IMR-90 (cell line): ENCODE data around the gene NANOGP8. TPM values are rescaled to one million over a fixed set of nuclear protein-coding genes. Genes with fewer than 3 reads are reported as not detected.

Source experiments
- ATAC-seq: fragments of 200-7000 bp; cut with Tn5 transposase; 2 replicates; pipeline ENCODE4 v1.9.1; 2020; ENCODE audit warnings: low read depth, mild to moderate bottlenecking, moderate library complexity
- BruUV-seq: library from RNA; stranded (reverse); fragments of 400-500 nt; replicated peaks from 2 replicates; lab custom pipeline; 2021; lab: Mats Ljungman, UMichigan
- CTCF ChIA-PET: fragments of 300-600 bp; formaldehyde crosslinking; extraction: SDS; loops from one replicate; lab custom pipeline; 2021; ENCODE audit warnings: antibody characterized with exemption; lab: Yijun Ruan, JAX
- POLR2A ChIA-PET: fragments of 300-600 bp; sonication (Branson Sonifier 250); formaldehyde crosslinking; loops from one replicate; lab custom pipeline; 2022; ENCODE audit warnings: antibody characterized with exemption; ENCODE audit not compliant: unreplicated experiment; lab: Charles Lee
- DNase-seq: peaks from one replicate; pipeline ENCODE4 v3.0.0; 2013
- H2AFZ ChIP-seq: replicated peaks from 2 replicates; pipeline ENCODE3; 2013; ENCODE audit warnings: low read length, mild to moderate bottlenecking; ENCODE audit not compliant: poor library complexity
- H2AK5ac ChIP-seq: 2 replicates; pipeline ENCODE4 v1.6.1; 2013; ENCODE audit warnings: low read depth, low read length, inconsistent platforms
- H2AK9ac ChIP-seq: replicated peaks from 2 replicates; pipeline ENCODE3; 2013; ENCODE audit warnings: mild to moderate bottlenecking, low read depth, low read length, moderate library complexity; ENCODE audit not compliant: poor library complexity
- H2BK120ac ChIP-seq: 2 replicates; pipeline ENCODE4 v1.6.1; 2013; ENCODE audit warnings: low read depth, low read length, inconsistent platforms
- H2BK15ac ChIP-seq: 3 replicates; pipeline ENCODE4 v1.6.1; 2013; ENCODE audit warnings: low read depth, low read length, inconsistent platforms
- H2BK20ac ChIP-seq: 2 replicates; pipeline ENCODE4 v1.6.1; 2013; ENCODE audit warnings: low read depth, mild to moderate bottlenecking, inconsistent platforms, low read length, moderate library complexity
- H2BK5ac ChIP-seq: 2 replicates; pipeline ENCODE4 v1.6.1; 2013; ENCODE audit warnings: mild to moderate bottlenecking, low read depth, low read length, inconsistent platforms; ENCODE audit not compliant: poor library complexity, severe bottlenecking
- H3K14ac ChIP-seq: replicated peaks from 2 replicates; pipeline ENCODE4 v1.6.1; 2013; ENCODE audit warnings: low read depth, low read length, inconsistent platforms
- H3K18ac ChIP-seq: 2 replicates; pipeline ENCODE4 v1.6.1; 2013; ENCODE audit warnings: low read depth, low read length, control low read depth
- H3K23ac ChIP-seq: 2 replicates; pipeline ENCODE4 v1.6.1; 2013; ENCODE audit warnings: low read depth, low read length, inconsistent platforms
- H3K27ac ChIP-seq: 2 replicates; pipeline ENCODE4 v1.5.1; 2013; ENCODE audit warnings: mild to moderate bottlenecking, control low read depth, low read length; ENCODE audit not compliant: insufficient read depth
- H3K27me3 ChIP-seq: 2 replicates; pipeline ENCODE4 v1.6.1; 2013; ENCODE audit warnings: low read length; ENCODE audit not compliant: control insufficient read depth, insufficient read depth
- H3K36me3 ChIP-seq: 2 replicates; pipeline ENCODE4 v1.6.1; 2013; ENCODE audit warnings: low read length, mixed read lengths; ENCODE audit not compliant: control insufficient read depth, insufficient read depth
- H3K4ac ChIP-seq: 2 replicates; pipeline ENCODE4 v1.6.1; 2013; ENCODE audit warnings: low read depth, low read length, inconsistent platforms
- H3K4me1 ChIP-seq: 2 replicates; pipeline ENCODE4 v1.6.1; 2013; ENCODE audit warnings: low read length, mixed read lengths; ENCODE audit not compliant: control insufficient read depth, insufficient read depth
- H3K4me2 ChIP-seq: 2 replicates; pipeline ENCODE4 v1.6.1; 2013; ENCODE audit warnings: low read depth, mild to moderate bottlenecking, control low read depth, low read length, moderate library complexity
- H3K4me3 ChIP-seq: 2 replicates; pipeline ENCODE4 v1.5.1; 2013; ENCODE audit warnings: low read depth, mild to moderate bottlenecking, control low read depth, low read length, moderate library complexity; ENCODE audit not compliant: insufficient read depth
- H3K56ac ChIP-seq: 2 replicates; pipeline ENCODE4 v1.6.1; 2013; ENCODE audit warnings: low read length, inconsistent platforms; ENCODE audit not compliant: insufficient read depth; ENCODE audit errors: extremely low read depth
- H3K79me1 ChIP-seq, 2 experiments: 2 replicates each; pipeline ENCODE4 v1.6.1; 2013; ENCODE audit warnings: low read length in 2 of 2, inconsistent platforms in 1 of 2, low read depth in 1 of 2
- H3K9ac ChIP-seq: 2 replicates; pipeline ENCODE4 v1.6.1; 2013; ENCODE audit warnings: low read depth, low read length, control low read depth
- H3K9me1 ChIP-seq: 2 replicates; pipeline ENCODE4 v1.6.1; 2013; ENCODE audit warnings: low read length, inconsistent platforms; ENCODE audit not compliant: insufficient read depth
- H3K9me3 ChIP-seq: 2 replicates; pipeline ENCODE4 v1.6.1; 2013; ENCODE audit warnings: low read length; ENCODE audit not compliant: control insufficient read depth, insufficient read depth
- H4K20me1 ChIP-seq: 2 replicates; pipeline ENCODE4 v1.6.1; 2013; ENCODE audit warnings: low read length, inconsistent platforms; ENCODE audit not compliant: insufficient read depth
- H4K5ac ChIP-seq: 2 replicates; pipeline ENCODE4 v1.6.1; 2013; ENCODE audit warnings: mild to moderate bottlenecking, low read depth, low read length, control low read depth
- H4K8ac ChIP-seq, 2 experiments: 2 replicates each; pipeline ENCODE4 v1.6.1; 2013; ENCODE audit warnings: low read depth in 2 of 2, low read length in 2 of 2, control low read depth in 1 of 2, inconsistent platforms in 1 of 2
- H4K91ac ChIP-seq: 2 replicates; pipeline ENCODE4 v1.6.1; 2013; ENCODE audit warnings: low read depth, low read length, inconsistent platforms; ENCODE audit not compliant: insufficient read depth
- BHLHE40 ChIP-seq: fragments of 150-350 bp; IDR thresholded peaks from 2 replicates; pipeline ENCODE4 v1.6.1; 2016; ENCODE audit warnings: mild to moderate bottlenecking, low read depth, low read length
- MAFK ChIP-seq: IDR thresholded peaks from 2 replicates; pipeline ENCODE4 v1.6.1; 2012; ENCODE audit warnings: low read depth, low read length, improper control_type of control experiment
- POLR2A ChIP-seq: IDR thresholded peaks from 2 replicates; pipeline ENCODE4 v1.6.1; 2012; ENCODE audit warnings: mild to moderate bottlenecking, low read depth, low read length
- RCOR1 ChIP-seq: IDR thresholded peaks from 2 replicates; pipeline ENCODE4 v1.6.1; 2012; ENCODE audit warnings: mild to moderate bottlenecking, low read length, improper control_type of control experiment; ENCODE audit not compliant: insufficient replicate concordance
- WGBS, 2 experiments: methylation state at CpG; one replicate each; pipeline versions ENCODE4 v1.1.5 to v1.1.7; 2013; ENCODE audit warnings: missing lambda C conversion rate in 2 of 2; ENCODE audit not compliant: insufficient read length in 1 of 2; ENCODE audit errors: extremely low coverage in 2 of 2; 5-methylcytosine and 5-hydroxymethylcytosine counted together
- dilution Hi-C: fragments of 300-500 bp; cut with HindIII; formaldehyde crosslinking; loops from one replicate; pipeline ENCODE4 v1.14.3; 2018; ENCODE audit warnings: low sequenced_read_pairs; ENCODE audit not compliant: unreplicated experiment
- in situ Hi-C: fragments of 300-500 bp; cut with MboI; formaldehyde crosslinking; loops from 3 replicates; pipeline ENCODE4 v1.14.3; 2019; ENCODE audit warnings: low sequenced_read_pairs, inconsistent platforms, mixed read lengths
- intact Hi-C: fragments of 100-400 bp; cut with micrococcal nuclease; formaldehyde crosslinking; loops from 2 replicates; pipeline ENCODE4 v1.10.0; 2022
- polyA plus RNA-seq, 3 experiments: library from polyadenylated mRNA; depleted of rRNA; stranded (reverse); fragments of >200 nt; gene quantifications; 2 replicates each; pipeline ENCODE4 v1.2.3, GENCODE V29; 2012; ENCODE audit warnings: low replicate concordance in 1 of 3
- total RNA-seq: library from RNA; depleted of rRNA; stranded (reverse); fragments of >200 nt; gene quantifications from 2 replicates; pipeline ENCODE4 v1.2.3, GENCODE V29; 2012
- TF ChIP-seq, protein P1 (sequence below): fragments of 150-350 bp; IDR thresholded peaks from 2 replicates; pipeline ENCODE4 v1.6.1; 2017; ENCODE audit warnings: mild to moderate bottlenecking, antibody characterized with exemption, low read length, low read depth

NANOGP8 gene
- total and polyA plus RNA-seq, 2 of the 4 experiments (the other 2 are of a cell fraction): not detected

GRCh38 chr15:35134299-35134698 lies 49.2 kb upstream of the NANOGP8 start:
- no TSS peak for BruUV-seq
- no peak for DNase-seq
- Histone ChIP-seq H3K23ac (no peak overlapping the region), H2BK120ac (no peak overlapping the region), H3K18ac (no peak overlapping the region), H3K9me1 (no peaks in the 10 kb centered on the region), H4K91ac (no peak overlapping the region), H3K56ac (no peak overlapping the region), H3K4me3 (no peak overlapping the region), H3K4me1 (peaks cover 2% of the 10 kb centered on the region; the same call in 1 of the 2 replicates), H3K4me2 (no peak overlapping the region), H4K20me1 (no peaks in the 10 kb centered on the region), H2AK9ac (no peak overlapping the region), H2AK5ac (no peak overlapping the region), H2BK5ac (no peak overlapping the region), H4K8ac (no peak overlapping the region), H3K14ac (no peak overlapping the region), H3K36me3 (no peaks in the 10 kb centered on the region), H3K9ac (no peak overlapping the region), H4K5ac (no peak overlapping the region), H3K9me3 (0 out of 2 replicates have a peak, but pooled peaks cover 2% of the 10 kb centered on the region), H3K4ac (no peak overlapping the region), H2AFZ (no peak overlapping the region), H3K27ac (no peak overlapping the region), H3K79me1 (no peaks in the 10 kb centered on the region), H2BK20ac (no peak overlapping the region), H2BK15ac (no peak overlapping the region), H3K27me3 (no peaks in the 10 kb centered on the region)
- dilution Hi-C loops: no loop called here
- POLR2A ChIA-PET: no interaction called here
- ATAC-seq: no peak
- in situ Hi-C loops: no loop called here
- TF ChIP-seq BHLHE40 (no peak), RCOR1 (no peak), POLR2A (no peak), MAFK (no peak)
- TF ChIP-seq, protein P1, sequence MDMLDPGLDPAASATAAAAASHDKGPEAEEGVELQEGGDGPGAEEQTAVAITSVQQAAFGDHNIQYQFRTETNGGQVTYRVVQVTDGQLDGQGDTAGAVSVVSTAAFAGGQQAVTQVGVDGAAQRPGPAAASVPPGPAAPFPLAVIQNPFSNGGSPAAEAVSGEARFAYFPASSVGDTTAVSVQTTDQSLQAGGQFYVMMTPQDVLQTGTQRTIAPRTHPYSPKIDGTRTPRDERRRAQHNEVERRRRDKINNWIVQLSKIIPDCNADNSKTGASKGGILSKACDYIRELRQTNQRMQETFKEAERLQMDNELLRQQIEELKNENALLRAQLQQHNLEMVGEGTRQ: no peak
- intact Hi-C loops: no loop called here
- CTCF ChIA-PET: no interaction called here
- WGBS, 2 experiments: no CpG with 5 or more reads among the region's 1 CpG
